ENCODE measurements around the gene CMTR1.

GRCh38 chr6:37477656-37478435 lies 44.8 kb downstream of the CMTR1 start:
- TF ChIP-seq ZNF362 (CRISPR knock-in tag; IDR thresholded peaks at IDR 0.05; ENCODE audit: borderline replicate concordance) (no peak), ATF3 (CRISPR knock-in tag; IDR thresholded peaks at IDR 0.05) (no peak), EZH2 (conservative IDR thresholded peaks at IDR 0.05; ENCODE audit: low read depth, low read length) (no peak), KDM4B (CRISPR knock-in tag; IDR thresholded peaks at IDR 0.05) (no peak), CTCF (CRISPR knock-in tag; IDR thresholded peaks at IDR 0.05) (no peak), POLR2AphosphoS5 (IDR thresholded peaks at IDR 0.05; ENCODE audit: low read depth, low read length) (no peak), NFKBIZ (CRISPR knock-in tag; IDR thresholded peaks at IDR 0.05) (no peak)

Data from HepG2 (cell line).